ENCODE measurements around the gene CPNE4.

CPNE4 gene

DNA sequence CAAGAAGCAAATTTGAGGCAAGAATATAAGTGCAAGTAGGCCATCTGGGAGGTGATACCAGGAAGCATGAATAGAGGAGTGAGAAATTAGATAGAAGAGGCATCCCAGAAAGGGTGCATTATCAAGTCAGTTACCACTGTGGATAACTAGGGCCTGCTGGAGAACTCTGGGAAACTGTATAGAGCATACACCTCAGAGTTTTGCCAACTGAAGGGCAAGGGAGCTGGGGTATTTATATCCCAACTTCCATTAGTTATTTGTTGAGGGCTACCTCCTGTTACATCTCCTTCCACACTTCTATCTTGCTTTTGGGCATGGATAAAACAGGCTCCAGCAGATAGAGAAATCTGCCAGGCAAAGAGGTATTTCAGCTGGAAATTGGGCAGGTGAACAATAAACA is 448.5 kb downstream of the CPNE4 start:
- Histone ChIP-seq H3K4me2 (ENCODE audit: low read depth, low read length, poor library complexity, severe bottlenecking) (no peak overlapping the region), H3K4me1 (ENCODE audit: insufficient read depth, low read length, poor library complexity, severe bottlenecking) (peaks cover 12% of the 10 kb centered on the region), H3K36me3 (ENCODE audit: insufficient read depth, low read length) (no peaks in the 10 kb centered on the region), H3K4me3 (ENCODE audit: low read length, poor library complexity, severe bottlenecking) (no peak overlapping the region), H3K79me2 (ENCODE audit: insufficient read depth, low read length) (no peaks in the 10 kb centered on the region), H4K20me1 (ENCODE audit: insufficient read depth, low read length, poor library complexity, severe bottlenecking) (no peaks in the 10 kb centered on the region), H3K27me3 (ENCODE audit: insufficient read depth, low read length, poor library complexity, severe bottlenecking) (no peaks in the 10 kb centered on the region), H3F3A (ENCODE audit: low read depth) (no peaks in the 10 kb centered on the region), H2AFZ (ENCODE audit: low read length) (no peak overlapping the region), H3K9me3 (ENCODE audit: insufficient read depth, low read depth, low read length) (no peaks in the 10 kb centered on the region), H3K9ac (ENCODE audit: low read depth, low read length, poor library complexity, severe bottlenecking) (no peak overlapping the region), H3K9me2 (replicated peaks; ENCODE audit: low read depth, low read length) (no peaks in the 10 kb centered on the region)
- TF ChIP-seq, protein P1, sequence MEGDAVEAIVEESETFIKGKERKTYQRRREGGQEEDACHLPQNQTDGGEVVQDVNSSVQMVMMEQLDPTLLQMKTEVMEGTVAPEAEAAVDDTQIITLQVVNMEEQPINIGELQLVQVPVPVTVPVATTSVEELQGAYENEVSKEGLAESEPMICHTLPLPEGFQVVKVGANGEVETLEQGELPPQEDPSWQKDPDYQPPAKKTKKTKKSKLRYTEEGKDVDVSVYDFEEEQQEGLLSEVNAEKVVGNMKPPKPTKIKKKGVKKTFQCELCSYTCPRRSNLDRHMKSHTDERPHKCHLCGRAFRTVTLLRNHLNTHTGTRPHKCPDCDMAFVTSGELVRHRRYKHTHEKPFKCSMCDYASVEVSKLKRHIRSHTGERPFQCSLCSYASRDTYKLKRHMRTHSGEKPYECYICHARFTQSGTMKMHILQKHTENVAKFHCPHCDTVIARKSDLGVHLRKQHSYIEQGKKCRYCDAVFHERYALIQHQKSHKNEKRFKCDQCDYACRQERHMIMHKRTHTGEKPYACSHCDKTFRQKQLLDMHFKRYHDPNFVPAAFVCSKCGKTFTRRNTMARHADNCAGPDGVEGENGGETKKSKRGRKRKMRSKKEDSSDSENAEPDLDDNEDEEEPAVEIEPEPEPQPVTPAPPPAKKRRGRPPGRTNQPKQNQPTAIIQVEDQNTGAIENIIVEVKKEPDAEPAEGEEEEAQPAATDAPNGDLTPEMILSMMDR (conservative IDR thresholded peaks at IDR 0.05; ENCODE audit: low read length) = no peak
- TF ChIP-seq EZH2phosphoT487 (IDR thresholded peaks at IDR 0.05; ENCODE audit: borderline replicate concordance) = no peak

DNA sequence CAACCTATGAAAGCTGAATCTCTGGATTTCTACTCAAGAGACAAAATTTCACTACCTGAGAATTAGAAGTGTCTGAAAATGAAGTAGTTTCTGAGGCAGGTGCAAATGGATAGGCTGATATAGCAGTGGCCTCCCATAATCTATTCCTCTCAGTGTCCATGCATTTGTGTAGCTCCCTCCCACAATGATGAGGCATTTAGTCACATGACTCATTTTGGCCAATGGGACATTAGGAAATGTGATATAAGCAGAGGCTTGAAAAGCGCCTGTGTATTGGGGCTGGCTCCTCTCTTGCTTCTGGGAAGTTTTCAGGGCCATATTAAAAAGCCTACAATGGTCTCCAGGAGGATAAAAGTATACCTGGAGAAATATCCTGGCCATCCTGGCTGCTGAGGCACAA is 452.4 kb downstream of the CPNE4 start:
- Histone ChIP-seq H3K79me2 (ENCODE audit: insufficient read depth, low read length) (no peaks in the 10 kb centered on the region), H2AFZ (ENCODE audit: low read length) (no peak overlapping the region), H3K9ac (ENCODE audit: low read depth, low read length, poor library complexity, severe bottlenecking) (no peak overlapping the region), H3K4me2 (ENCODE audit: low read depth, low read length, poor library complexity, severe bottlenecking) (no peak overlapping the region), H3K4me1 (ENCODE audit: insufficient read depth, low read length, poor library complexity, severe bottlenecking) (peaks cover 28% of the 10 kb centered on the region), H3K9me3 (ENCODE audit: insufficient read depth, low read depth, low read length) (no peaks in the 10 kb centered on the region), H4K20me1 (ENCODE audit: insufficient read depth, low read length, poor library complexity, severe bottlenecking) (no peaks in the 10 kb centered on the region), H3K36me3 (ENCODE audit: insufficient read depth, low read length) (no peaks in the 10 kb centered on the region), H3K27me3 (ENCODE audit: insufficient read depth, low read length, poor library complexity, severe bottlenecking) (no peaks in the 10 kb centered on the region), H3K9me2 (replicated peaks; ENCODE audit: low read depth, low read length) (no peaks in the 10 kb centered on the region), H3K4me3 (ENCODE audit: low read length, poor library complexity, severe bottlenecking) (no peak overlapping the region), H3F3A (ENCODE audit: low read depth) (peaks cover 7% of the 10 kb centered on the region; the same call in 1 of the 2 replicates)
- TF ChIP-seq, protein P1 (conservative IDR thresholded peaks at IDR 0.05; ENCODE audit: low read length) = no peak
- no peak for TF ChIP-seq EZH2phosphoT487 (IDR thresholded peaks at IDR 0.05; ENCODE audit: borderline replicate concordance)

DNA sequence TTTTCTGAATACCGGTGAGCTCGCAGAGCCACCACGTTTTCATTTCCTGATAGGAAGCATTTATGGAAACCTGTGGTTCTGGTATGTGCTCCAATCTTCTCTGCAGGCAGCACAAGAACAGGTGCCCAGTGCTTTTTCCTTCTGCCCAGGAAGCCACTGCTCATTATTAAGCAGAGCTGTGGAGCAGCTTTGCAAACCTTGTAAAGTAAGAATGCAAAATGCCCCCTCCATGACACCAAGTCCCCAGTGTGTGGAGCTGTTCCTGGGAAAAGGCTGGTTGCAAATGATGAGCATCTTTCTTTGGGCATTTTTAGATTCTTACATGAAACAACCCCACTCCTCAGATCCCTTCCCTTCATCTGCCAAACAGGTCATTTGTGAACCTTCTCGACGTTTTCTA is 466.4 kb downstream of the CPNE4 start:
- Histone ChIP-seq H3K4me3 (ENCODE audit: low read length, poor library complexity, severe bottlenecking) (peak overlapping the region; percentile 23), H3K9me2 (replicated peaks; ENCODE audit: low read depth, low read length) (no peaks in the 10 kb centered on the region), H3K9ac (ENCODE audit: low read depth, low read length, poor library complexity, severe bottlenecking) (no peak overlapping the region), H3K4me1 (ENCODE audit: insufficient read depth, low read length, poor library complexity, severe bottlenecking) (peaks cover 28% of the 10 kb centered on the region), H3F3A (ENCODE audit: low read depth) (no peaks in the 10 kb centered on the region), H3K27me3 (ENCODE audit: insufficient read depth, low read length, poor library complexity, severe bottlenecking) (no peaks in the 10 kb centered on the region), H2AFZ (ENCODE audit: low read length) (peak overlapping the region; percentile 55; the same call in 1 of the 2 replicates), H4K20me1 (ENCODE audit: insufficient read depth, low read length, poor library complexity, severe bottlenecking) (no peaks in the 10 kb centered on the region), H3K36me3 (ENCODE audit: insufficient read depth, low read length) (no peaks in the 10 kb centered on the region), H3K4me2 (ENCODE audit: low read depth, low read length, poor library complexity, severe bottlenecking) (peak overlapping the region; percentile 57), H3K79me2 (ENCODE audit: insufficient read depth, low read length) (no peaks in the 10 kb centered on the region), H3K9me3 (ENCODE audit: insufficient read depth, low read depth, low read length) (no peaks in the 10 kb centered on the region)
- TF ChIP-seq, protein P1 (conservative IDR thresholded peaks at IDR 0.05; ENCODE audit: low read length) = peak; percentile 52
- TF ChIP-seq EZH2phosphoT487 (IDR thresholded peaks at IDR 0.05; ENCODE audit: borderline replicate concordance) = no peak
